GM19025 (cell line): ENCODE data around the gene CENPQ.
"Not testable (repeated sequence)": the region's sequence is repeated elsewhere in the genome, so short reads cannot be mapped to it uniquely, and the experiment has no call there.

Source experiments
- ATAC-seq: cut with Tn5 transposase; IDR thresholded peaks from one replicate; pipeline ENCODE4 v1.9.1; 2021; ENCODE audit warnings: mild to moderate bottlenecking, low read depth, moderate library complexity; ENCODE audit not compliant: unreplicated experiment

Gene CENPQ, protein sequence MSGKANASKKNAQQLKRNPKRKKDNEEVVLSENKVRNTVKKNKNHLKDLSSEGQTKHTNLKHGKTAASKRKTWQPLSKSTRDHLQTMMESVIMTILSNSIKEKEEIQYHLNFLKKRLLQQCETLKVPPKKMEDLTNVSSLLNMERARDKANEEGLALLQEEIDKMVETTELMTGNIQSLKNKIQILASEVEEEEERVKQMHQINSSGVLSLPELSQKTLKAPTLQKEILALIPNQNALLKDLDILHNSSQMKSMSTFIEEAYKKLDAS

DNA sequence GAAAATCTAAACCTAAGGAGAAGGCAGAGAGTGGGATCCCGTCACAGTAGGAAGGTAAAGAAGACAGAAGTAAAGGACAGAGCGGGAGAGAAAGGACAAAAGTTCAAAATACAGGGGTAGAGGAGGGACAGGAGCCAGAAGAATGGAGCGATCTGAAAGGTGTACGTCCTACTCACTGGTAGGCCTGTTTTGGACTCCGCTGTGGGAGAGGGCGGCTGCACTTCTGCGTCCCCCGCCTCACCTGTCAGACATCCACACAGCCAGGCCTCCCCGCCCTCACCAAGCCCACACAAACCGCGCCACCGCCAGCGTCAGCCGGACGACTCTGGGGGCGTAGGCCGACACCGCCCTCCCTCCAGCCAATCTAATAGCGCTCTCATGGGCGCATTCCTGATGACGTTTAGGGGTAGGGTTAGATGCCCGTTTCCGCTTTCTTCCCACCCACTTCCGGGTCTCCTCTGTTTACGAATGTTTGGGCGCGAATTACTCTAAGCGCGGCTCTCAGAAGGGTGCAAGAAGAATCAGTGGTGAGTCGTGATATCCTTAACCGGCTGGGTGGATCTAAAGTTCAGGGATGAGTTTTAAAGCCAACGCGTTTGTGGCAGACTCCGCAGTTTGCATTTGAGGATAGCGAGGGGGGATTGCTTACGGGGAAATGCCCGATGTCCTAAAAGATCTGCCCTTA is at the start of gene CENPQ, which contains the start of gene MMUT:
Gene CENPQ, plus strand, starts transcription at position 444 of the 685 bp plus-strand sequence. CDS start 6,807 bp downstream, outside the sequence.
Gene MMUT, minus strand, starts transcription at position 327 of the 685 bp plus-strand sequence. CDS start 3,787 bp downstream, outside the sequence.
- ATAC-seq = peak; percentile 100

DNA sequence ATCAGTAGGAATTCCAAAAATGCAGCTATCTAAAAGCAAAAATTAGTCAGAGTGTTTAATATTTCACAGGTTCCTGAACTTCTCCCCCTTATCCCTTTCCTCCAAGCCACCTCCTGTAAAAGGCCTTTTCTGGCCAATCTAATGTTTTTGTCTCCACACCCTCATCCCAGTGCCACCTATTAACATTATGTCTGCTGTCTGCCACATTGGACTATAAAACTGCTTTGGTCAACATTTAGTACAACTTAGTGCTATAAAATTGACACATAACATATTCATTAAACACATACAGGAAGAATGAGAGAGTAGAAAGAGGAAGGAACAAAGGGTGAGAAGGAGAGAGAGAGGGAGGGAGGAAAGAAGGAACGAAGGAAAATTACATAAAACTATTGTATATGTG is 47.8 kb upstream of the CENPQ start:
- ATAC-seq = no peak

DNA sequence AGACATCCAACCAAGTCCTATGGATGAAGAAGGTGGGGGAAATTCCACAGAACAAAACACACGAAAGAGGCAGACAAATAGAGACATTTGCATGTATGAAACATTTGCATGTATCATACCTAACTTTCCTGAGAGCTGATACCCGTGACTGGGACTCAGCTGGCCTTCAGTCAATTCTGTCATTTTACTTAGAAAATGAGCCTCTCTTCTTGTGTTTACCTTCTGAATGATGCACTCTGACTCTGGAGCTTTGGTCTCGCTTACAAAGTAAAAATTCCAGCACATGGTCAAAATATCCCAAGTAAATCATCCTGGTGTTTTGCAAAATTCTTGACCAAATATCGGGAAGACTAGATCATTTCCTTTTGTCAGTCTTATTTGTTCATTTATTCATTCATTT is 47.0 kb upstream of the CENPQ start:
- ATAC-seq = no peak

DNA sequence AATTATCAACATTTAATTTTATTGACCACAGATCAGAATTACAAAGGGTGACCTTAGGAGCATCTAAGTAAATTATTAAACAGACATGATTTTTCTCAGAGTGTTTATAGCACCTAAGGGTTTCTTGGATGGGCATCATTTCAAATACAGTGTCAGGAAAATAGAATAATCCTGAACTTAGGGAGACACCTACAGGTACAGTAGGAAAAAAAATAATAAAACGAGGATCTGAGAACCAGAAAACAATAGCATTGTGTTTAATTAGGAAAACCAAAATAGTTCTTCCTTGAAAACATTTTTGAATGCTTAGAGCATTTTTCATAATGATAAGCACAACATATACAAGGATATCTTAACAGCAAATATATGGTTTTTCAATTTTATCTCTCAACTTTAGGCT is 39.4 kb upstream of the CENPQ start:
- no peak for ATAC-seq

DNA sequence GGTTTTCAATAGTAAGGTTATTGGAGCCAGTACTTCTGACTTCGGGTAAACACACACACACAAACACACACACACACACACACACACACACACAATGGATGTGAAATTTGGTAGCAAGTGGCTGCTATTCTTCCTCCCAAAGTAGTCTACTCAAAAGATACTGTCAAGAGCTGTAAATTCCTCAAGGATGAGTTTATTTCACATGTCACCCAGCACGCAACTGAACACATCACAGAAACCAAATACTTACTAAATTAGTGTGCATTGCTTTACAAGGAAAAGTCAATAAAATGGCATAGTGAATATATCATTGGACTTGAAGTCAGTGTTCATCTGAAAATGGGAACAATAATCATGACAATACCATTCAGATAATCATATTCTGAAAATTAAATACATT is 33.0 kb upstream of the CENPQ start:
- no peak for ATAC-seq

DNA sequence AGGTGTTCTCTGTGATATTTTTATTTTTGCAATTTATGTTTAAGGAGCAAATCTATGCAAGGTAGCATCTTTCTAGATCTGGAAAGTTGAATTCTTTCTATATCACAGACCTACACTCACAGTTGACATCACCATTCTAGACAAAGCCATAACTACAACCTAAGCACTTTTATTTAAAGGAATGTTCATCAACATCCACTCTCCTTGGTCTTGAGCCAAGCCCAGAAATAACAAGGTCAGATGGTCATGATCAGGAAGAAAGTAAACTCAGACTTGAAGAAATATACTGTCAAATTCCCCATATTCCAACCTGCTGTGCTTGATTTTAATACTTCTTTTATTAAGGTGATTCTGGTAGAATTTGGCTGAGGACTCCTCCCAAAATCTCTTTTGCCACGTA is 32.3 kb upstream of the CENPQ start:
- no peak for ATAC-seq

DNA sequence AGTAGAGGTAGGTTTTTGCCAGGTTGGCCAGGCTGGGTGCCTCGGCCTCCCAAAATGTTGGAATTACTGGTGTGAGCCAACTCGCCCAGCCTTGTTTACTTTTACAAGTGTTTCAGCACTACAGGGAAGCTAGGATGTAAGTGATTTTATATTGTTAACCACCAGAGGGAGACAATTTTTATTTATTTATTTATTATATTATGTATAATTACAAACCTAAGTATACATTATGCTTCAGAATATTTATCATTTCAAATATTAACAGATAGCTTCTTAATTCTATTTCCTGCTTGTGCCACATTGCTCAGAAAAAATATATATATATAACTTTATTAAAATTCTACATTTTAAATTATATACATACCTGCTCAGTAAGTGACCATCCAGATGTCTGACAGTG is 9.9 kb upstream of the CENPQ start:
- ATAC-seq = no peak

DNA sequence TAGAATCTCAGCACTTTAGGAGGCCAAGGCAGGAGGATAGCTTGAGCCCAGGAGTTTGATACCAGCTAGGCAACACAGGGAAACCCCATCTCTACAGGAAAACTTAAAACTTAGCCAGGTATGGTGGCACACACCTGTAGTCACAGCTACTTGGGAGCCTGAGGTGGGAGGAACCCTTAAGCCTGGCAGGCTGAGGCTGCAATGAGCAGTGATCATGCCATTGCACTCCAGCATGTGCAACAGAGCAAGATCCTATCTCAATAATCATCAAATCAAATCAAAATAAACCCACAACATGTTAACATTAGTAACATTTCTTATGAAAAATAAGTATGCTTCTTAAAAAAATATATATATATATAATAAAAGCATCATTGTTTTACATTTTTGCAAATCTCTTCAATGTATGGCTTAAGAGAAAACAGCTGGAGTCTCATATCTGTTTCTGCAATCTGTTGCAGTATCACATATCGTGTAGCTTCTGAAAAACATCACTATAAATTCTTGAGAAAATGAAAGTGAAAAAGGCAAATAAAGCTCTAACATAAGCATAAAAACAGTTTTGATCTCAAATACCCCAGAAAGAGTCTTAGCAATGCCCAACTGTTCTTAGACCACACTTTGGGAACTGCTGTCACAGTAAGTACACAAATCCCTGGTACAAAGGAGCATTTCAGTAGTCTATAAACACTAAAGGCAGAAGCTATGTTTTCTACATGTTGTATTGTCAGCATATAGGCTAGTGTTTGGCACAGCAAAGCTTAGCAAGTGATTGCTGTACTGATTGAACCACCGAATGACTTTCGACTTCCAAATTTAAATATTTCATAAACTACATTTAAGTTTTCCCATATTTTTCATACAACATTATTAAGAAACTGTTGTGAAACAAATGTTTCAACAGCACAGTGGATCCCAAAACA is 8.1 kb upstream of the CENPQ start:
- ATAC-seq = peak; percentile 78

DNA sequence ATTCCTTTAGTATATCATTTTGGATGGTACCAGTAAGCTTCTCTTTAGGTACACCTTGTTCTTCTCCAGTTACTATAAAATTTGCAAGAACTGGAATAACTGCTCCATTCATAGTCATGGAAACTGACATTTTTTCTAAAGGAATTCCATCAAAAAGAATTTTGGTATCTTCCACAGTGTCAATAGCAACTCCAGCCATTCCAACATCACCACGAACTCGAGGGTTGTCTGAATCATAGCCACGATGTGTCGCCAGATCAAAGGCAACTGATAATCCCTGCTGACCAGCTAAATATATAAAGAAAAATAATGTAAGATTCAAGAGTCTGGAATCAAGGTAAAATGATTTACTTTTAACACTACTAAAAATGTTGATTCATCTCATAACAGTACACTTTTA is 5.4 kb upstream of the CENPQ start:
- no peak for ATAC-seq

DNA sequence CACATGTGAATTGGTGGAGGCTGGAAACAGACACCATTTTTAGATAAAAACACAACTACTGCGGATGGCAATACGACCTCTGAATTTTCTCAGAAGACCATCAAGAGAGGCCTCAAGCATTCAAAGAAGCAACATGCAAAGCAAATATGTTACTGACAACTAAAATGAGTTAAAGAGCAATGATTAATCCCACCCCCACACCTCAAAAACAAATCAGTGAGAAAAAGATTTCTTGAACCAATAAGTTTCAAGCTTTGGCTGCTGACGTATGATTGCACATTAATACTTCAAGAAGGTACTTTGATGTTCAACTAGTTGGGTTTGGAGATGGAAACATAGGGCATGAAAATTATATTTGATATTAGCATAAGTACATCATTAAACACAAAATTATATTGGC is 1.1 kb upstream of the CENPQ start:
- no peak for ATAC-seq

DNA sequence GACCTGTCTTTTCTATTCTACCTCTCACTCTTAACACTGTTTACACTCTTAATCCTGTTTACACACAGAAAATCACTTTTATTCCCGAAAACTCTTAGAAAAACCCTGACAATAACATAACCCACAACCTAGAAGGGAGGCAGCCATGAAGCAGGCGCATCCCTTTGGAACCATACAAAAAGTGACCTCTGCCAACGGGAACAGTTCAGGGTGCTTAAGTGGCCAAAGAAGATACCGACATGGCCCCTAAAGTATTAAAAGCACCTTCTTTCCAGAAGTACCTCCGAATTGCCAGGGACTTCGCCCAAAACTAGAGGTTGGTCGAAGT is 607 bp upstream of the CENPQ start:
- no peak for ATAC-seq

DNA sequence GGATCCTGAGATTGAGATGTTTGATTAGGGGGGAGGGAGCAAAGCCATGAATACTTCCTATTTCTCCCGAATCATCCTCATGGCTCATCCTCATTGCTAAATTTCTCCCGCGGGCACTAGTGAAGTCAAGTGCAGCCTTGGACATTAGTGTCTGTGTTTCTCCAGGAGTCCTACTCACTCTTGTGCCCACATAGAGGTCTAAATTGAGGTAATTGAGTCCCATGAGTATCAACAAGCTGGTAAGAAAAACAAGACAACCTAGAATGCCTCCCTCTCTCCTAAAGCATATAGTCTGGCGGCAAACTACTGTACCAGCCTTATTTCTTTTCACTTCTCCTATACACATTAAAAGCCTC is 420 bp downstream of the CENPQ start:
- ATAC-seq = no peak

DNA sequence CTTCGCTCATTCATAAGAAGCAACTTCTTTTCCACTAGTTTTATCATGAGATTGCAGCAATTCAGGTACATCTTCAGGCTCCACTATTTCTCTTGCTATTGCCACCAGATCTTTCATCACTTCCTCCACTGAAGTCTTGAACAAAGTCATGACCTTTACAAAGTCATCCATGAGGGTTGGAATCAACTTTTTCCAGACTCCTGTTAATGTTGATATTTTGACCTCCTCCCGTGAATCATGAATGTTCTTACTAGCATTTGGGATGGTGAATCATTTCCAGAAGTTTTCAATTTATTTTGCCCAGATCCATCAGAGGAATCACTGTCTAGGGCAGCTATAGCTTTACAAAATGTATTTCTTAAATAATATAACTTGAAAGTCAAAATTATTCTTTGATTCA is 1.5 kb downstream of the CENPQ start:
- no peak for ATAC-seq

DNA sequence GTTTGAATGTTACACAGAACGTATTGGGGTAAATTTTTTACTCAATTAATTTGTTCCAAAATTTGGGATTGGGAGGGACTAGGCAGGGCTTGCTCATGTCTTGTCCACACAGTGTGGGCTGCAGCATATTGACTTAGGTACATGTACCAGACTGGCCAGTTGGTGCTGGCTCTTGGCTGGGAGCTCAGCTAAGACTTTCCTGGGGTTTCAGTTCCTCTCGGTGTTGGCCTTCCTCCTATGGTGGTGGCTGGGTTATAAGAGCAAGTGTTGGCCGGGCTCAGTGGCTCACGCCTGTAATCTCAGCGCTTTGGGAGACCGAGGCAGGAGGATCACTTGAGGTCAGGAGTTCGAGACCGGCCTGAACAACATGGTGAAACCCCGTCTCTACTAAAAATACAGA is 4.9 kb downstream of the CENPQ start:
- no peak for ATAC-seq

DNA sequence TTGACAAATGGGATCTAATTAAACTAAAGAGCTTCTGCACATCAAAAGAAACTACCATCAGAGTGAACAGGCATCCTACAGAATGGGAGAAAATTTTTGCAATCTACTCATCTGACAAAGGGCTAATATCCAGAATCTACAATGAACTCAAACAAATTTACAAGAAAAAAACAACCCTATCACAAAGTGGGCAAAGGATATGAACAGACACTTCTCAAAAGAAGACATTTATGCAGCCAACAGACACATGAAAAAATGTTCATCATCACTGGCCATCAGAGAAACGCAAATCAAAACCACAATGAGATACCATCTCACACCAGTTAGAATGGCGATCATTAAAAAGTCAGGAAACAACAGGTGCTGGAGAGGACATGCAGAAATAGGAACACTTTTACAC is 13.4 kb downstream of the CENPQ start:
- not testable (repeated sequence) for ATAC-seq

DNA sequence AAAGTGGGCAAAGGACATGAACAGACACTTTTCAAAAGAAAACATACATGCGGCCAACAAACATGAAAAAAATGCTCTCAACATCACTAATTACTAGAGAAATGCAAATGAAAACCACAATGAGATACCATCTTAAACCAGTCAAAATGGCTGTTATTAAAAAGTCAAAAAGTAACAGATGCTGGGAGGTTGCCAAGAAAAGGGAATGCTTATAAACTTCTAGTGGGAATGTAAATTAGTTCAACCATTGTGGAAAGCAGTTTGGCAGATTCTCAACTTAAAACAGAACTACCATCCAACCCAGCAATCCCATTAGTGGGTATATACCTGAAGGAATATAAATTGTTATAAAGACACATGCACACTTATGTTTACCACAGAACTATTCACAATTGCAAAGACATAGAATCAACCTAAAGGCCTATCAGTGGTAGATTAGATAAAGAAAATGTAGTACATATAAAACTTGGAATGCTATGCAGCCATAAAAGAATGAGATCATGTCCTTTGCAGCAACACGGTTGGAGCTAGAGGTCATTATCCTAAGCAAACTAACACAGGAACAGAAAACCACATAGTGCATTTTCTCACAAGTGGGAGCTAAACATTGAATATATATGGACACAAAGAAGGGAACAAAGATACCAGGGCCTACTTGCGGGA is 16.3 kb downstream of the CENPQ start:
- ATAC-seq = no peak

DNA sequence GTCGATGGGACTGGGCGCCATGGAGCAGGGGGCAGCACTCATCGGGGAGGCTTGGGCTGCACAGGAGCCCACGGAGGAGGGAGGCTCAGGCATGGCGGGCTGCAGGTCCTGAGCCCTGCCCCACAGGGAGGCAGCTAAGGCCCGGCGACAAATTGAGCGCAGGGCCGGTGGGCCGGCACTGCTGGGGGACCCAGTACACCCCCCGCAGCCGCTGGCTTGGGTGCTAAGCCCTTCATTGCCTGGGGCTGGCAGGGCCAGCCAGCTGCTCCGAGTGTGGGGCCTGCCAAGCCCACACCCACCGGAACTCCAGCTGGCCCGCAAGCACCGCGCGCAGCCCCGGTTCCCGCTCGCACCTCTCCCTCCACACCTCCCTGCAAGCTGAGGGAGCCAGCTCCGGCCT is 18.7 kb downstream of the CENPQ start:
- not testable (repeated sequence) for ATAC-seq

DNA sequence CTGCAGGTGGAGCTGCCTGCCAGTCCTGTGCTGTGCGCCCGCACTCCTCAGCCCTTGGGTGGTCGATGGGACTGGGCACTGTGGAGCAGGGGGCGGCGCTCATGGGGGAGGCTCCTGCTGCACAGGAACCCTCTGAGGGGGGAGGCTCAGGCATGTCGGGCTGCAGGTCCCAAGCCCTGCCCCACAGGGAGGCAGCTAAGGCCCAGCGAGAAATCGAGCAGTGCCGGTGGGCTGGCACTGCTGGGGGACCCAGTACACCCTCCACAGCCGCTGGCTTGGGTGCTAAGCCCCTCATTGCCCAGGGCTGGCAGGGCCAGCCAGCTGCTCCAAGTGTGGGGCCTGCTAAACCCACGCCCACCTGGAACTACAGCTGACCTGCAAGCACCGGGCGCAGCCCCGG is 20.2 kb downstream of the CENPQ start:
- ATAC-seq = not testable (repeated sequence)

DNA sequence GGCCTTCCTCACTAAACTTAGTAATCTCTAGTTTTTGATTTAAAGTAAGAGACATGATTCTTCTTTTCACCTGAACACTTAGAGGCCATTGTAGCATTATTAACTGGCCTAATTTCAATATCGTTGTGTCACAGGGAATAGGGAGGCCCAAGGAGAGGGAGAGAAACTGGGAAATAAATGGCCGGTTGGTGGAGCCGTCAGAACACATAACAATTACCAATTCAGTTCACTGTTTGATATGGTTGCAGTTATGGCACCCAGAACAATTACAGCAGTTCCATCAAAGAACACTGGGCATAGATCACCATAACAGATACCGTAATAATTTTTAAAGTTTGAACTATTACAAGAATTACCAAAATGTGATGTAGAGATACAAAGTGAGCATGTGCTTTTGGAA is 27.5 kb downstream of the CENPQ start:
- ATAC-seq = no peak

DNA sequence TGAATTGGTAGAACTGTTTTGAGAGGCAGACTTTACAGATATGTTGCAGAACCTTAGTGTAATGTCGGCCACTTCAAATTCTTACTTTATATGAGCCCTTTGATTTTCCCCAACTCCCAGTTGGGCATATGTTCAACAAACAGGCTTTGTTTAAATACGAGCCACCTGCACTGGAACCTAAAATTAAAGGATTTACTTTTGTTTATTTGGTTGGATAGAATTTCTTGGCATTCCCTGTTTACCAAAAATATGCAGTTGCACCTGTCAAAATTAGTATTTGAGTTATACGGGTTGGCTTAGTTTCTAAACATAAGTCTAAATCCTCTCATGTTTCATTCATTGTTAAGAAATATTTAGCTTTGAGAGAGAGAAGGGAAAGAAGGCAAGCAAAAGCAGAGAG is 34.1 kb downstream of the CENPQ start:
- no peak for ATAC-seq

DNA sequence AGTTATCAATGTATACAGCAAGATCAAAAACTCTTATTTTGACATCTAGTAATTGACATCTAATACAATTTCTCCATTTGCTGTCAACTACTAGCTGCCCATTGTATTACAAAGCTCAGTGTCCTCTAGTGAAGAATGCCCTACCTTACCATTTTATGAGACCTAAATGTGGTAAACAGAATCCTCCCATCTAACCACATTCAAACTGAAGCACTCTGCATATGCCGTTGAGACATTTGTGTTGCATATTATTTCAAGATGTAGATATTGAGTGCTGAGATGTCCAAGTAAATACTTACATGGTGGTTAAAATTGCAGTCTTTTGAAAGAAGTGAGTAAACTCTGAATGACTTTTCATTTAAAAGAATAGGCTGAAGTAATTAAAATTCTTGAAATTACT is 36.0 kb downstream of the CENPQ start:
- ATAC-seq = no peak
